ENCODE measurements around the gene VPS26B.

- no peak for TF ChIP-seq CTCF (IDR thresholded peaks at IDR 0.05)
- no peak for TF ChIP-seq POLR2A (IDR thresholded peaks at IDR 0.05)
Measured at GRCh38 chr11:134271978-134272377, 47.5 kb downstream of the VPS26B start.

Data from Peyer's patch (tissue), 4 donors.